WERI-Rb-1 (cell line): ENCODE measurements around the gene XAGE1B.
"Not testable (repeated sequence)": the region's sequence is repeated elsewhere in the genome, so short reads cannot be mapped to it uniquely, and the experiment has no call there.

ENCODE experiments used
- DNase-seq: peaks from one replicate; pipeline ENCODE4 v3.0.0-alpha.2; 2020
- H3K27ac ChIP-seq: fragments of 250-450 bp; sonication (Bioruptor Pico); 2 replicates; pipeline ENCODE4 v1.5.1; 2020; ENCODE audit warnings: mild to moderate bottlenecking, moderate library complexity
- H3K27me3 ChIP-seq: fragments of 250-450 bp; sonication (Bioruptor Pico); 2 replicates; pipeline ENCODE4 v1.5.1; 2021; ENCODE audit warnings: mild to moderate bottlenecking, low read depth, moderate library complexity; ENCODE audit not compliant: insufficient read depth, severe bottlenecking
- H3K36me3 ChIP-seq: fragments of 250-450 bp; sonication (Bioruptor Pico); 2 replicates; pipeline ENCODE4 v1.5.1; 2020; ENCODE audit warnings: mild to moderate bottlenecking, moderate library complexity
- H3K4me3 ChIP-seq: 2 replicates; pipeline ENCODE4 v1.5.1; 2011; ENCODE audit warnings: low read depth, mild to moderate bottlenecking, control low read depth, low read length
- H3K9me3 ChIP-seq: fragments of 250-450 bp; sonication (Bioruptor Pico); 2 replicates; pipeline ENCODE4 v1.5.1; 2021; ENCODE audit warnings: mild to moderate bottlenecking, moderate library complexity; ENCODE audit not compliant: severe bottlenecking
- TF ChIP-seq, protein P1 (sequence below): IDR thresholded peaks from 2 replicates; pipeline ENCODE4 v1.5.1; 2011; ENCODE audit warnings: low read depth, mild to moderate bottlenecking, control low read depth, inconsistent platforms, low read length

XAGE1B gene

DNA sequence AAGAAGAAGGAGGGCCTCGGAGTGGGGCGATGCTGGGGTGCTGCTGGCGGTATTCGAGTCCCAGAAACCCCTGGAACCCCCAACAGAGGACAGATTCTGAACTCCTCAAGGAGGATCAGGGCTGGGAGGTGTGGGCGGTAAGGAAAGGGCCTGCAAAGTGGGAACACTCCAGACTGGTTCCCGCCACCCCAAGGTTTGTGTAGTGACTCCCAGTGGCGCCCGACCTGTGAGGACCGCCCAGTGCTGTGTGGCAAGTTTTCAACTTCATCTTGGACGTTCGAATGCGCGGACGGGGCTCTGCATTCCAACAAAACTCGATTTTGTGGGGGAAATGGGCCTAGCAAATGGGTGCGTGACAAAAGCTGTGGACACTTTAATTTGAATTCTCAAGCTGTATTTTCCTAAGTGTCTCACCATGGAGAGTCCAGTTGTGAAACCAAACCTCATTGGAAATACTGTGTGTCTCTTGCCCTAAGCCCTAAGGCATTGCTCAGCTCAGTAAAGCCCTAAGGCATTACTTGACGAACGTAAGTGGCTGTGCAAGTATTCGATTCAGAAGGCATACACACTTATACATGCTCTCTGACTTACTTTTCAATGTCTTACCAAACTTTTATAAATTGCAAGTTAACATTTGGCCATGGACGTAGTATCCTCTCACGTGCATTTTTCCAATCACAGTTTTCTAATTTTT is 27.4 kb upstream of the XAGE1B start:
- no peak overlapping the region for H3K4me3 ChIP-seq
- peaks cover 59% of the 10 kb centered on the region for H3K27me3 ChIP-seq
- H3K36me3 ChIP-seq: no peaks in the 10 kb centered on the region
- H3K9me3 ChIP-seq: no peaks in the 10 kb centered on the region
- DNase-seq: no peak
- TF ChIP-seq, protein P1, sequence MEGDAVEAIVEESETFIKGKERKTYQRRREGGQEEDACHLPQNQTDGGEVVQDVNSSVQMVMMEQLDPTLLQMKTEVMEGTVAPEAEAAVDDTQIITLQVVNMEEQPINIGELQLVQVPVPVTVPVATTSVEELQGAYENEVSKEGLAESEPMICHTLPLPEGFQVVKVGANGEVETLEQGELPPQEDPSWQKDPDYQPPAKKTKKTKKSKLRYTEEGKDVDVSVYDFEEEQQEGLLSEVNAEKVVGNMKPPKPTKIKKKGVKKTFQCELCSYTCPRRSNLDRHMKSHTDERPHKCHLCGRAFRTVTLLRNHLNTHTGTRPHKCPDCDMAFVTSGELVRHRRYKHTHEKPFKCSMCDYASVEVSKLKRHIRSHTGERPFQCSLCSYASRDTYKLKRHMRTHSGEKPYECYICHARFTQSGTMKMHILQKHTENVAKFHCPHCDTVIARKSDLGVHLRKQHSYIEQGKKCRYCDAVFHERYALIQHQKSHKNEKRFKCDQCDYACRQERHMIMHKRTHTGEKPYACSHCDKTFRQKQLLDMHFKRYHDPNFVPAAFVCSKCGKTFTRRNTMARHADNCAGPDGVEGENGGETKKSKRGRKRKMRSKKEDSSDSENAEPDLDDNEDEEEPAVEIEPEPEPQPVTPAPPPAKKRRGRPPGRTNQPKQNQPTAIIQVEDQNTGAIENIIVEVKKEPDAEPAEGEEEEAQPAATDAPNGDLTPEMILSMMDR: no peak
- no peak overlapping the region for H3K27ac ChIP-seq

DNA sequence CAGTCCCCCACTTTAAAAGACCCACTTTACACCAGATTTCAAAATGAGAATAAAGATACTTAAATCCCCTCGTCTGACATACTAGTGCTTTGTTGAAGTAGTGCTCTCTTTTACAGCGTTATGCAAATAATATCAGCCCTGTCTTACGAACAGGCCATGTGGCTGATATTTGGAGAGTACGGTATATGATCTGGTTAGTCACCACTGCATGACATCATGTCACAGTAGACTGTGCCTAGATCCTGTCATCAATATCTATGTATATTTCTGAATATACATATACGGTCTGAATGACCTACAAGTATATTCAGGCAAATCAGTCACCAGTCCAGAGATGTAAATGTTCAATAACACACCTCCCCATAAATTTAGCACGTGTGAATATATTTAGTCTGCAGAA is 25.4 kb upstream of the XAGE1B start:
- no peak overlapping the region for H3K27ac ChIP-seq
- H3K9me3 ChIP-seq: no peaks in the 10 kb centered on the region
- no peak for DNase-seq
- no peaks in the 10 kb centered on the region for H3K36me3 ChIP-seq
- TF ChIP-seq, protein P1: no peak
- H3K27me3 ChIP-seq: peaks cover 53% of the 10 kb centered on the region
- H3K4me3 ChIP-seq: no peak overlapping the region

GRCh38 chrX:52541051-52541450 is 24.2 kb upstream of the XAGE1B start:
- not testable (repeated sequence) for H3K9me3 ChIP-seq, H3K4me3 ChIP-seq, H3K27ac ChIP-seq, DNase-seq, H3K36me3 ChIP-seq
- H3K27me3 ChIP-seq: peaks cover 44% of the 10 kb centered on the region

- H3K9me3 ChIP-seq, H3K27me3 ChIP-seq, H3K4me3 ChIP-seq, DNase-seq, H3K27ac ChIP-seq, H3K36me3 ChIP-seq: not testable (repeated sequence)
Observed at GRCh38 chrX:52516110-52516986, 515 bp downstream of the XAGE1B start.

DNA sequence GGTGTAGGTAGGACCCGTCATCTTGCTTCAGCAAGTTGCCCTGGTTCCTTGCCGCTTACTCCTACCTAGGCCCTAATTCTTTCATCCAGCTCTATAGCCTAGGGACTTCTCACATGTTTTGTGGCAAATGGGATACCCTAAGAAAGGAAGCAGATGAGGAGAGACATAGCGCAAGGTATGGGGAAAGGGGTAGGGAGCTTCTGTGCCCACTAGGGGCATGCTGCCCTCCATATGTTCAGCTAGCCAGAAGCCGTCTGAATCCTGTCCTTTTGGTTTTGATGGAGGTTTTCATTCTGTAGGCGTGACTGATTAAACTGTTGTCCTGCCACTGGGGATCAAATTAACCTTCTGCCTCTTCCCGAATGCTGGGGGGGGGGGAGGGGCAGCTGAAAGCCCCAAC is 5.7 kb downstream of the XAGE1B start:
- DNase-seq, H3K9me3 ChIP-seq, H3K27ac ChIP-seq, H3K36me3 ChIP-seq, H3K4me3 ChIP-seq: not testable (repeated sequence)
- H3K27me3 ChIP-seq: peaks cover 26% of the 10 kb centered on the region

- no peak overlapping the region for H3K4me3 ChIP-seq
- TF ChIP-seq, protein P1: no peak
Observed at GRCh38 chrX:52509916-52510315, 6.9 kb downstream of the XAGE1B start.

DNA sequence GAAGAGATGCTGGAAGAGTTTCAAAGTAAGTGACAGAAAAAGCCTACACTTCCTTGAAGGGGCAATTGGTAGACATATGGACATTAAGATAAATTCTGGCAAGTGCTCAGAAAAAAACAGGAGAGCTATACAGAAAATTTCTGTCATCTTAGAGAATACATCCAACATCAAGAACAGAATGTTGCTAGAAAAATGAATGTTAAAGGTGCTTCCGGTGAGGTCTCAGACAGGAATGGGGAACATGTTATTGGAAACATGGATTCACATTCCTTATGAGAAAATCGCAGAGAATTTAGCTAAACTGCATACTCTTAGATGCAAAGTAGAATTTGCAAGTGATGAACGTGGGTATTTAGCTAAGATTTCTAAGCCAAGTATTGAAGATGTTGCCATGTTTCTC is 9.5 kb downstream of the XAGE1B start:
- no peak overlapping the region for H3K27ac ChIP-seq
- no peaks in the 10 kb centered on the region for H3K9me3 ChIP-seq
- no peak overlapping the region for H3K4me3 ChIP-seq
- peaks cover 60% of the 10 kb centered on the region for H3K27me3 ChIP-seq
- DNase-seq: no peak
- H3K36me3 ChIP-seq: no peaks in the 10 kb centered on the region
- TF ChIP-seq, protein P1: no peak

More at GRCh38 chrX:52509916-52510315, 6.9 kb downstream of the XAGE1B start:
- Histone ChIP-seq H3K27ac (no peak overlapping the region), H3K9me3 (no peaks in the 10 kb centered on the region), H3K27me3 (peaks cover 38% of the 10 kb centered on the region), H3K36me3 (no peaks in the 10 kb centered on the region)
- no peak for DNase-seq
